H9 (cell line): ENCODE results near the gene MAP3K10. TPM values are rescaled to one million over a fixed set of nuclear protein-coding genes. Genes with fewer than 3 reads are reported as not detected.

ENCODE experiments used
- DNase-seq: peaks from one replicate; pipeline ENCODE4 v3.0.0-alpha.2; 2017
- H2AFZ ChIP-seq: one replicate; pipeline ENCODE4 v1.6.1; 2013; ENCODE audit warnings: mild to moderate bottlenecking, low read length, control low read depth, moderate library complexity
- H2AK5ac ChIP-seq: 2 replicates; pipeline ENCODE4 v1.6.1; 2013; ENCODE audit warnings: low read length, control low read depth, mixed read lengths; ENCODE audit not compliant: insufficient read length
- H2BK120ac ChIP-seq: one replicate; pipeline ENCODE4 v1.6.1; 2013; ENCODE audit warnings: low read depth, mild to moderate bottlenecking, low read length, control low read depth, inconsistent platforms; ENCODE audit not compliant: poor library complexity, severe bottlenecking
- H2BK12ac ChIP-seq: 2 replicates; pipeline ENCODE4 v1.6.1; 2013; ENCODE audit warnings: low read length, control low read depth, mixed read lengths, low read depth; ENCODE audit not compliant: insufficient read length
- H2BK15ac ChIP-seq: 2 replicates; pipeline ENCODE4 v1.6.1; 2013; ENCODE audit warnings: low read depth, low read length, control low read depth
- H2BK20ac ChIP-seq: one replicate; pipeline ENCODE4 v1.6.1; 2013; ENCODE audit warnings: low read depth, mild to moderate bottlenecking, low read length, control low read depth, inconsistent platforms; ENCODE audit not compliant: poor library complexity, severe bottlenecking
- H2BK5ac ChIP-seq: 2 replicates; pipeline ENCODE4 v1.6.1; 2013; ENCODE audit warnings: low read length, control low read depth, mixed read lengths; ENCODE audit not compliant: insufficient read length
- H3K14ac ChIP-seq: 2 replicates; pipeline ENCODE4 v1.6.1; 2013; ENCODE audit warnings: low read length, control low read depth; ENCODE audit not compliant: insufficient read depth
- H3K18ac ChIP-seq: 2 replicates; pipeline ENCODE4 v1.6.1; 2013; ENCODE audit warnings: low read depth, mild to moderate bottlenecking, mixed read lengths, low read length, control low read depth; ENCODE audit not compliant: insufficient read length
- H3K23ac ChIP-seq: 2 replicates; pipeline ENCODE4 v1.6.1; 2013; ENCODE audit warnings: low read length, control low read depth, mixed read lengths, low read depth; ENCODE audit not compliant: insufficient read length
- H3K23me2 ChIP-seq: 2 replicates; pipeline ENCODE4 v1.6.1; 2013; ENCODE audit warnings: low read depth, mild to moderate bottlenecking, mixed read lengths, low read length, control low read depth; ENCODE audit not compliant: insufficient read length, poor library complexity, severe bottlenecking
- H3K27ac ChIP-seq: 2 replicates; pipeline ENCODE4 v1.5.1; 2013; ENCODE audit warnings: low read length, control low read depth, mixed read lengths, low read depth; ENCODE audit not compliant: insufficient read length
- H3K27me3 ChIP-seq: 2 replicates; pipeline ENCODE4 v1.6.1; 2013; ENCODE audit warnings: low read length, control low read depth, inconsistent platforms; ENCODE audit not compliant: insufficient read depth
- H3K4ac ChIP-seq: 2 replicates; pipeline ENCODE4 v1.6.1; 2013; ENCODE audit warnings: low read depth, mild to moderate bottlenecking, control low read depth, inconsistent platforms, low read length, moderate library complexity
- H3K4me1 ChIP-seq: 2 replicates; pipeline ENCODE4 v1.6.1; 2013; ENCODE audit warnings: low read length, control low read depth, inconsistent platforms; ENCODE audit not compliant: insufficient read depth
- H3K4me2 ChIP-seq: 2 replicates; pipeline ENCODE4 v1.6.1; 2013; ENCODE audit warnings: low read length, control low read depth, mixed read lengths; ENCODE audit not compliant: insufficient read length, insufficient read depth
- H3K56ac ChIP-seq: 2 replicates; pipeline ENCODE4 v1.6.1; 2013; ENCODE audit warnings: low read depth, mild to moderate bottlenecking, mixed read lengths, low read length, control low read depth; ENCODE audit not compliant: insufficient read length
- H3K79me1 ChIP-seq: 2 replicates; pipeline ENCODE4 v1.6.1; 2013; ENCODE audit warnings: low read depth, mild to moderate bottlenecking, moderate library complexity, low read length, control low read depth, inconsistent platforms; ENCODE audit not compliant: insufficient read depth, poor library complexity, severe bottlenecking
- H3K79me2 ChIP-seq: 2 replicates; pipeline ENCODE4 v1.6.1; 2013; ENCODE audit warnings: low read length, control low read depth, inconsistent platforms; ENCODE audit not compliant: insufficient read depth
- H3K9ac ChIP-seq: 2 replicates; pipeline ENCODE4 v1.6.1; 2013; ENCODE audit warnings: low read length, control low read depth, mixed read lengths; ENCODE audit not compliant: insufficient read length; ENCODE audit errors: extremely low read depth
- H3K9me3 ChIP-seq: one replicate; pipeline ENCODE4 v1.6.1; 2013; ENCODE audit warnings: low read depth, low read length, inconsistent platforms; ENCODE audit not compliant: control insufficient read depth
- H3T11ph ChIP-seq: one replicate; pipeline ENCODE4 v1.6.1; 2013; ENCODE audit warnings: mild to moderate bottlenecking, low read length, control low read depth, inconsistent platforms
- H4K20me1 ChIP-seq: one replicate; pipeline ENCODE4 v1.6.1; 2013; ENCODE audit not compliant: control insufficient read depth, insufficient read length, insufficient read depth
- H4K5ac ChIP-seq: 2 replicates; pipeline ENCODE4 v1.6.1; 2013; ENCODE audit warnings: low read depth, mild to moderate bottlenecking, mixed read lengths, low read length, control low read depth; ENCODE audit not compliant: insufficient read length
- H4K8ac ChIP-seq: replicated peaks from 2 replicates; pipeline ENCODE4 v1.6.1; 2013; ENCODE audit warnings: low read length, control low read depth, mixed read lengths, low read depth; ENCODE audit not compliant: insufficient read length
- H4K91ac ChIP-seq: 2 replicates; pipeline ENCODE4 v1.6.1; 2013; ENCODE audit warnings: low read depth, mild to moderate bottlenecking, moderate library complexity, mixed read lengths, low read length, control low read depth; ENCODE audit not compliant: insufficient read length
- H3K27ac Mint-ChIP-seq, 3 experiments: 2 replicates in 2 of 3; 3 replicates in 1 of 3; pipeline ENCODE4 v1.8.0; 2020 to 2021; ENCODE audit warnings: mixed read lengths in 3 of 3, mild to moderate bottlenecking in 1 of 3, moderate library complexity in 1 of 3
- H3K27me3 Mint-ChIP-seq: 2 replicates; pipeline ENCODE4 v1.8.0; 2021; ENCODE audit warnings: low read depth, mild to moderate bottlenecking, moderate library complexity, mixed read lengths
- H3K36me3 Mint-ChIP-seq, 3 experiments: 2 replicates in 2 of 3; 3 replicates in 1 of 3; pipeline ENCODE4 v1.8.0; 2020 to 2021; ENCODE audit warnings: low read depth in 3 of 3, mixed read lengths in 3 of 3; ENCODE audit not compliant: insufficient read depth in 1 of 3
- H3K4me1 Mint-ChIP-seq, 2 experiments: 2 replicates each; pipeline ENCODE4 v1.8.0; 2020; ENCODE audit warnings: mixed read lengths in 2 of 2
- H3K4me3 Mint-ChIP-seq, 2 experiments: 2 replicates in 1 of 2; 3 replicates in 1 of 2; pipeline ENCODE4 v1.8.0; 2020 to 2021; ENCODE audit warnings: mild to moderate bottlenecking in 2 of 2, mixed read lengths in 2 of 2, moderate library complexity in 1 of 2
- H3K9me3 Mint-ChIP-seq, 2 experiments: 2 replicates in 1 of 2; 3 replicates in 1 of 2; pipeline ENCODE4 v1.8.0; 2020; ENCODE audit warnings: mild to moderate bottlenecking in 2 of 2, mixed read lengths in 2 of 2, moderate library complexity in 1 of 2
- CTCF ChIP-seq: fragments of 200-600 bp; sonication (generic); conservative IDR thresholded peaks from 3 replicates; pipeline ENCODE4 v1.8.0; 2021; ENCODE audit warnings: antibody characterized with exemption, mild to moderate bottlenecking
- WGBS: extraction: QIAGEN DNeasy Blood & Tissue Kit; methylation state at CpG from one replicate; pipeline ENCODE4 v1.1.7; 2013; ENCODE audit warnings: missing lambda C conversion rate, low lambda C conversion rate, mixed read lengths; ENCODE audit not compliant: insufficient read length; ENCODE audit errors: extremely low coverage; 5-methylcytosine and 5-hydroxymethylcytosine counted together
- total RNA-seq: library from RNA; stranded (reverse); gene quantifications from 2 replicates; pipeline ENCODE4 v1.2.1, GENCODE V29; 2021

MAP3K10 gene
- total RNA-seq, 1 experiment from 2014 or later: 19.0 TPM

- peaks cover 2% of the 10 kb centered on the region; the same call in 1 of the 2 replicates for H3K4me1 ChIP-seq
- Mint-ChIP-seq H3K4me1 (peaks cover 16% of the 10 kb centered on the region in 2 experiments), H3K4me3 (no peak overlapping the region), H3K27me3 (no peaks in the 10 kb centered on the region), H3K36me3 (peaks cover 20 to 52% (median 44%) of the 10 kb centered on the region in 3 experiments), H3K9me3 (no peaks in the 10 kb centered on the region), H3K27ac (no peak overlapping the region)
- H3K23me2 ChIP-seq: no peaks in the 10 kb centered on the region
- no peak overlapping the region for H4K8ac ChIP-seq
- no peaks in the 10 kb centered on the region for H3K9me3 ChIP-seq
- no peak overlapping the region for H2BK15ac ChIP-seq
- no peak overlapping the region for H3K18ac ChIP-seq
- DNase-seq: no peak
- no peak overlapping the region for H2BK5ac ChIP-seq
- H2BK20ac ChIP-seq: no peak overlapping the region
- H3K23ac ChIP-seq: no peak overlapping the region
- H2AFZ ChIP-seq: no peak overlapping the region
- no peaks in the 10 kb centered on the region for H3K79me1 ChIP-seq
- H3K56ac ChIP-seq: no peak overlapping the region
- TF ChIP-seq CTCF: no peak
- H3K27me3 ChIP-seq: no peaks in the 10 kb centered on the region
- no peak overlapping the region for H4K5ac ChIP-seq
- H2BK120ac ChIP-seq: no peak overlapping the region
- no peak overlapping the region for H3K4ac ChIP-seq
- H2BK12ac ChIP-seq: no peak overlapping the region
- H3K4me2 ChIP-seq: no peak overlapping the region
- peaks cover 2% of the 10 kb centered on the region for H4K20me1 ChIP-seq
- no peak overlapping the region for H4K91ac ChIP-seq
- no peak overlapping the region for H3K9ac ChIP-seq
- H3K27ac ChIP-seq: no peak overlapping the region
- H3K79me2 ChIP-seq: no peaks in the 10 kb centered on the region
- H2AK5ac ChIP-seq: no peak overlapping the region
- H3K14ac ChIP-seq: no peak overlapping the region
- no CpG with 5 or more reads among the region's 9 CpGs for WGBS
- H3T11ph ChIP-seq: no peak overlapping the region
These were observed 65.9 kb downstream of the MAP3K10 start for GRCh38 chr19:40257096-40257517.
